HG03457 (cell line): Measurements from ENCODE around the gene COG6.

Source experiments
- ATAC-seq: cut with Tn5 transposase; IDR thresholded peaks from one replicate; pipeline ENCODE4 v1.9.1; 2021; ENCODE audit warnings: moderate number of reproducible peaks; ENCODE audit not compliant: unreplicated experiment

The COG6 gene

GRCh38 chr13:39676315-39676876, 20.9 kb downstream of the COG6 start:
- no peak for ATAC-seq

DNA sequence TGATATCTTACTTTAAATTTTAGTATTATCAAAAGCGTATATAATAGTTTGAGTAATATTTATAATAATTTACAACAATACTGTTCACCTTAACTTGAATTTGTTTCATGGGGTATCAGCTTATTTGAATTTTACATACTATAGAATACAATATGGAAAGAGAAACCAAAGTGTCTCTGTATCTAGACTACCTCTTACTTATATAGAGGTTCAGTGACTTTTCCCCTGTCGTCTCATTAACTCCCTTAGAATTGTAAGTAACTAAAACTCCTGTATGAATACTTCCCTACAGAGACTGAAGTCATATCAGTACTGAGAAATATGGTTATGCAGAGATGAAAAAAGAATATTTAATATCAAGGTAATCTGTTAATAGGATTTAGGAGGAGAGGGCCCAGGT, 26.8 kb downstream of the COG6 start:
- no peak for ATAC-seq

DNA sequence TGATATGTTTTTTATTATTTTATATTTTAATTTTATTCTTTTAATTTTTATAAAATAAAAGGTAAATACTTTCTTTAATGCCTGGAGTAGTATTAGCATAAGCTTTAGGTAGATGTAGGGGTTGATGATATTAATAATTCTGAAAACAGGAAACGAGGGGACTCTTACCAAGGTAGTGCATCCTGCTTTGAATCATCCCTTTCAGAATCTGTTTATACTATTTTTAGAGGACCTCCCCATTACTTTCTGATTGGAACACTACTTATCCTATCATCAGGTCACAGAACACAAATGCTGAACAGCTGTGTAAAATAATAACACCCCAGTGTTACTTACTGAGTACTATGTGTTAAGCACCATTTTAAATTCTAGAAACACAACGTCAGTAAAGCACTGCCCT, 27.3 kb downstream of the COG6 start:
- ATAC-seq = peak; percentile 68

DNA sequence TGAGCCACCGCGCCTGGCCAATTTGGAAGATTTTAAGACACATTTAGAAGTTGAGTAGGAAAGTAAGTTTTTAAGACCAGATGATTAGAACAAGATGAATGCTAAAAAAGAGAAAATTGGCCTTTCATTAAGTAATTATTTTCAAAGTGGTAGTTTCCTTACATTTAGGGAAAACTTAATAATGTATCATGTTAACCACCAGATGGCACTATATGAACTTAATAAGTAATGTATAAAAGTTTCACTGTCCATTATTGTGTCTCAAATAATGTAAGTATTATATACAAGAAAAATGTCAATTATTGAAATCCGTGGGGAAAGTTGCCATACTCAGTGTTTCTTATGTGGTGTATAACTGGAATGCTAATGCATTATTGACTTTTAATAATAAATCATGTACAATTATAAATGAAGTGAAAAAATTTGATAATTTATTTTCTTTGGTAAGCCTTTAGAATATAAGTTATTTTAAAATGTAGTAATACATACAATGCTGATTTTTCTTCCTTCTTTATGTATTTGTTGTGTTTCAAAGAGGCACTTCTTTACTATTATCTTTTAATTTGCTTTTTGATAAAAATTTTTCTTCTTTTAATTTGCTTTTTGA, 29.2 kb downstream of the COG6 start:
- no peak for ATAC-seq

- no peak for ATAC-seq
Observed at GRCh38 chr13:39685652-39686051, 30.2 kb downstream of the COG6 start.

- no peak for ATAC-seq
Observed at GRCh38 chr13:39688278-39688677, 32.8 kb downstream of the COG6 start.

DNA sequence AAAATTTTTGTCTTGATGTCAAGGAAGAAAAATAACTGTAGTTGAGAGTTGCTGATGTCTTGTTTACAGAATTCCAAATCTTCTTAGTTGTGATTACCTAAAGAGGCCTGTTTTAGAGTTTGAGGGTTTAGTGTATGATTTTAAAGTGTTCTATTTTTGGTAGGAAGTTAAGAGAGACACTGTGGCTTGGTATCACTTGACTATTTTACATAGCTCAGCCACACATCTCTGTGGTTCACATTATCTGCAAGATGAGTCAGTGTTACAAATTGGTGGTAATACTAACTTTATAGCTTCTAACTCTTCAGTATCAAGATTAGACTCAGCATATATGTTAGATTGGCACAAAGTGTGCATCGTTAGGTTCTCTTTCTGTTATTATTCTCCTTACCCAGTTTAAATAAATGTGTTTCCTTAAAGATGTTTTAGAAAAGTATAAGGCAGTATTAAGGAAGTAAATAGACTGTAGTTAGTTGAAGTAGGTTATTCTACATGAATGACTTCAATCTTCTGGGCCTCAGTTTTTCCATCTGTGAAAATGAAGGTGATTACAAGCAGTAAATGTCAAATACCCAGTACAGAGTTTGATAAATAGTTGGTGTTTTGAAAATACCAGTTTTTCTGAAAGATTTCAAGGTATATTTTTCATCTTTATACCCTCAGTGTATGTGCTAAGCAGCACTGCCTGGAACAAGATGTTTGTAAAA, 33.4 kb downstream of the COG6 start:
- no peak for ATAC-seq

DNA sequence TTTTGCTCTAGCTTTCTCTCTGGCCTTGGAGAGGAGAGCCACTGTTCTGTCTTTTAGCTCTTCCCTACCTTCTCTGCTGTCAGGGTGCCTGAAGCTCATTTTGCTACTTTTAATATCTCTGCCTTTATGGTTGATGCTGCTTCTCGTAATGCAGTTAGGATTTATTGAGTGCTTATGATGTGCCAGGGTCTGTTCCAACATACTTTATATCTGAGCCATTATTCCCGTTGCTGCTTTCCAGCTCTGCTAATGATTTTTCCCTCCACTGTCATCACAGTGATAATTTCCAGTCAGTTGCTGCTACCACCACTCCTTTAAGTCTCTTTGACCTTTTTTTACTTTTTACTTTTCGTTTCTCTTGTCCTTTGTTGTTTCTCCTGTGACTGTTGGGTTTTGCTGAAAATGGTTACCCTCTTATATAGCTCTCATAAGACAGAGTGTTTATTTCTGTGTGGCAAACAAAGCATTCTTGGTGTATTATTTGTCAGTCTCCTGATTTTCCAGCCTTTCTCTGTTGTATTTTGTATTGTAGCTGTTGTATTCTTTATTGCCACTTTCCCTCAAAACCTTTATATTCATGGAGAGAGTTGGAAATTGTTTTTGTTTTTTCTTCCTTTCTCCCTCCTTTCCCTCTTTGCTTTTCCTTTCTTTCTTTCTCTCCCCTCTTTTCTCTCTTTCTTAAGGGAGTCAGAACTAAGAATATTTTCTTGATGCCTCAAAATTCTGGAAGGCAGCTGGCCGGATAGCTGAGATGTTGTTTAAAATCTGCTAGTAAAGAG, 37.4 kb downstream of the COG6 start:
- no peak for ATAC-seq

GRCh38 chr13:39699274-39699673, 43.8 kb downstream of the COG6 start:
- ATAC-seq = no peak

DNA sequence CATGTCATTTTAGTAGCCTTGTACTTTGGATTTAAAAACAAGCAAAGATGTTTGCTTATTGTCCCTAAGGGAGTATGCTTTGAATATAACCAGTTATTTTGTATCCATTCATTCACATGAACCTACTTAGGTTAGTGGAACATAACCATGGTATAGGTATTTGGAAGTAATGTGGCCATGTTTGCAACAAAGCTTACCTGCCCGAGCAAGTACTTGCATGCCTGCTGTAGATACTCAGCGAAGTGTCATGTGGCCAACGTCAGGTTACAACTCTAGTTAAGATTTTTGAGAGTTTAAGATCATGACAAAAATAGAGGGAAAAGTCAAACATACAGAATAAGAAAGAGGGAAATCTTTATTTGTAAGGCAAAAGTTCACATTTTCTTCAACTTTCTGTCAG, 57.2 kb downstream of the COG6 start:
- ATAC-seq = no peak

DNA sequence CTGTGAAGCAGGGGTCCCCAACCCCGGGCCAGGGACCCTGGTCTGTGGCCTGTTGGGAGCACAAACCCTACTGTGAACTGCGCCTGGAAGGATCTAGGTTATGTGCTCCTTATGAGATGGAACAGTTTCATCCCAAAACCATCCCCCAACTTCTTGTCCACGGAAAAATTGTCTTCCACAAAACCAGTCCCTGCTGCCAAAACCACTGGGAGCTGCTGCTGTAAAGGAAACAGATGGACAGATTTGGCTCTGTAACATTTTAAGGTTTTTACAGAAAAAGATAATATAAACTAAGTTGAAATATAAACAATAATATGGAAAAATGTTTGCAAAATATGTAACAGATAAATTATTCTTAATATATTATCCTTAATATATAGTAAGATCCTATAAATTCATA, 73.7 kb downstream of the COG6 start:
- ATAC-seq = no peak

GRCh38 chr13:39734952-39735351, 79.5 kb downstream of the COG6 start:
- no peak for ATAC-seq

GRCh38 chr13:39737047-39737446, 81.6 kb downstream of the COG6 start:
- no peak for ATAC-seq

DNA sequence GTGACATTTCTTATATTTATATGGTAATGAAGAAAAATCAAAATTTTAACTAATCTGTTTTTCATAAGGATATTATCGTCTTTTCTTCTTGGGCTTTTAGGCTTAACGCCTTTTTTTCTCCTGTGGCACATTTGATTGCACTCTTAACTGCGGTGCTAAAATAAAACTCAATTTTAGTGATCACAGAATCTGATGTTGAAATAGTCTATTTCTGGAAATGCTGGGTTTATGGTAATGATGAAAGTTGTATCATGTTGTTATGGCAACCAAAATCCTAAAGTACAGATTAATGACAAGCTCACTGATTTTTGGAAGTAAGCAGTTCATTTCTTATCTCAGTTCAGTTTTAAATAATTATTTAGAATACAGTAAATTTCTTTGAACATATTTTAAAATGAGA, 85.3 kb downstream of the COG6 start:
- no peak for ATAC-seq

- ATAC-seq = no peak
Observed at GRCh38 chr13:39748961-39749360, 93.5 kb downstream of the COG6 start.

- no peak for ATAC-seq
Observed at GRCh38 chr13:39749528-39749927, 94.1 kb downstream of the COG6 start.

DNA sequence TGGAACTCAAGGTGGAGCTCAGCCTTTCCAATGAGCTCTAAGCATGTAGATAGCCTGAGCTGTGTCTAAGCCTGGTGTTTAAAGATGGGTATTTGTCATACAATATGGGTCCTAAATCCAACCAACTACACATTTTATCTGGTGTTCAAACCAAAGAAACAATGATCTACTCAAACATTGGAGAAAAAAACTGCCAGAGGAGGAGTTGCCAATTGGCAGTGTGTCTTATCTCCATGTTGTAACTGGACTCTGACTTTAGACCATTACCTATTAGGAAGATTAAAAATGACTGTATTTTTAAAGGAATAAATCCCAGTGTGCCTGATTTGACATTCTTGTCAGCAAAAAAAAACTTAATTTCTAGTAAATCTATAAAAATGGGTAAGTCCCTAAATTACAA, 96.3 kb downstream of the COG6 start:
- ATAC-seq = no peak

- peak; percentile 97 for ATAC-seq
Observed at GRCh38 chr13:39760521-39760920, 105.1 kb downstream of the COG6 start.

DNA sequence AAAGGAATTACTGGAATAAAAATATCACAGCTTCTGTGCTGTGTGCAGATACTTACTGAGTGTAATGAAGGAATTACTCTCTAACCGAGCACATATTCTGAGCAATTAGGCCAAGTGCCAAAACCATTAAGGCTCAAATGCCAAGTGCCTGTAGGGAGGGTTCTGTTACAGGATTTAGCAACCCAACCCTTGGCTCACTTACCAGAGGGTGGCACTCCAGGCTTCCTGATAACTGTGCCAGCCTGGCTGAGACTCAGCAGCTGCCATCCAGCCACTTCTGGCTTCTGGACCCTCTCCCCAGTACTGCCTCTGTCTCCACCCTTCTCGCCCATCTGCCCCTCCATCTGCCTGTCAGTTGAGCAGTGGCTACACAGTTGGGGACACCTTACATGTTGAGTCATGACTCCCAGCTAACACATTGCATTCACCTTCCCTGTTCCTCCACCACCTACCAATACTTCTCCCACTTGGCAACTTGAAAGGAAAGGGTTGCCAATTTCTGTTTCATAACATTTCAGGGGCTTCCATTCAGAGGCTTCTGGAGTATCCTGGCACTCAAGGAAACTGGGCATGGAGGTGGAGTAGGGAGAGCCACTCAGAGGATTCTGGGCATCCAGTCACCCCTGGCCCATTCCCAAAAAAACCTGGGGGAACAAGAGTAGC, 110.5 kb downstream of the COG6 start:
- no peak for ATAC-seq

- no peak for ATAC-seq
Observed at GRCh38 chr13:39766464-39767158, 111.1 kb downstream of the COG6 start.
